GM12801 (cell line): Measurements from ENCODE around the gene TREM2.

Experiments
- CTCF ChIP-seq: IDR thresholded peaks from one replicate; pipeline ENCODE4 v1.5.1; 2011; ENCODE audit warnings: control low read depth; ENCODE audit not compliant: insufficient read length; ENCODE audit errors: extremely low read depth

Gene TREM2

GRCh38 chr6:41170547-41171160 is 7.7 kb upstream of the TREM2 start:
- TF ChIP-seq CTCF: no peak

DNA sequence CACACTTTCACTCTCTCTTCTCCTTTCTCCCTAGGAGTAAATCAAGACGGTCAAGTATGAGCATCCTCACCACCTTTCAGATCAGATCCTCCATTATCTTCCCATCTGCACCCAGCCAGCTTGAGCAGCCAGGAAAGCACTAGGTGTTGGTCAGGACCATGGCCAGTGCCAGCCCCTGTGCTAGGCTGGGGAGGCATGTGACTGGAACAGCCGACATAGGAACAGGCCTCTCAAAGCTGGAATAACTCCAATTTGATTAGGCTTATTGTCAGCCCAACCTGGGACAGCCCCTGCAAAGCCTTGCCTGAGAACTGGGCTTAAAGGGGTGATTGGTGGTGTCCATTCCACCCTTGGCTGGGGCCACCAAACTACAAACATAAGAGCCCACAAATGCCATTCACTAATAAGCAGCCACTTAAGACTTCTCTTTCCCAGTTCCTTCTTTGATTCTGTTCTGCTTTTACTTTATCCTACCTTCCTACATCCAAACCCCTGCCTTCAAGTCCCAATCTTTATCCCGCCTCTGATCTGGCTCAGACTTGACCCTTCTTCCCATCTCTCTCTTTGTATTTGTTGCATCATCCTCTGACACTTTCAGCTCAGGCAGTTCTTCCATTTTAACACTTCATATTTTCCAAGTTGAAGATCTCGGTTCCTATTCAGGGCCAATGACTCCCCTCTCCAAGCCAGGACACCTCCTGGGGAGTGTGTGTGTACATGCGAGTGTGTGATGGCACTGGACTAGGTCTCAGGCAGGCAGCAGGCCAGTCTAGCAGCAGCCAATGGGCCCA is 4.5 kb upstream of the TREM2 start:
- no peak for TF ChIP-seq CTCF

GRCh38 chr6:41164551-41165120 is 1.7 kb upstream of the TREM2 start:
- no peak for TF ChIP-seq CTCF

- no peak for TF ChIP-seq CTCF
Observed at GRCh38 chr6:41163419-41163717, 452 bp upstream of the TREM2 start.

GRCh38 chr6:41161851-41162552 is 914 bp downstream of the TREM2 start:
- no peak for TF ChIP-seq CTCF

GRCh38 chr6:41161380-41161779 is 1.5 kb downstream of the TREM2 start:
- no peak for TF ChIP-seq CTCF

- TF ChIP-seq CTCF: no peak
Observed at GRCh38 chr6:41160933-41161332, 2.0 kb downstream of the TREM2 start.
